ENCODE data around the gene SLC47A2. TPM values are rescaled to one million over a fixed set of nuclear protein-coding genes. Genes with fewer than 3 reads are reported as not detected.

The SLC47A2 gene
- total and polyA plus RNA-seq, 2 of the 13 experiments (the other 11 are each of a cell fraction or from before 2014, with no cell fraction given) = 0.04 TPM; not detected in 1

DNA sequence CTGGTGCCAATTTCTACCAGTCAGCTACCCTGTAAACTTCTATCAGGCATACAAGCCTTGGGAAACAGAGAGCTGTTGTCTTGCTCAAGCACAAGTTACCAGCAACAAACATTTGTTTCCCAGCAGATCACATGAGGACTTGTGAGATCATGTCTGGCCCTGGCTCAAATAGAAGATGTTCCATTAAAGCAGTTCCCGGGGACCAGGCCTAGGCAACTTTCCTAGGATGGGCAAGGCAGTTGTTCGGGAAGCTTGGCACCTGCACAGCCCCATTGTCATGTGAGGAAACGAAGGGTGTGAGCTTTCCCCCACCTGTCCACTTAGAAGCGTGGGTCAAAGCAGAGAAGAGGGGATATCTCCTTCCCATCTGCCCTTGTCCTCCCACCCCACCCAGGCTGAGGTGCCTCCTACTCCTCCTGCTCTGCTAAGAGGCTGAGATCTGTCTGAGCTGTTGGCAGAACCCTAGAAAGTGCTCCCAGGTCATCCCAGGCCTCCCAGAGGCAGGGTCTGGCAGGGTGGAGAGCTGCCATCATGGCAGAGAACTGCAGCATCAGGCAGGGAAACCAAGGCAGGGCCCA is 11.2 kb upstream of the SLC47A2 start (continued):
- no peak for TF ChIP-seq ZNF839 (CRISPR knock-in tag; IDR thresholded peaks at IDR 0.05; ENCODE audit: borderline replicate concordance)
- no peak for TF ChIP-seq ZNF749 (CRISPR knock-in tag; IDR thresholded peaks at IDR 0.05; ENCODE audit: borderline replicate concordance)
- TF ChIP-seq, protein P1, sequence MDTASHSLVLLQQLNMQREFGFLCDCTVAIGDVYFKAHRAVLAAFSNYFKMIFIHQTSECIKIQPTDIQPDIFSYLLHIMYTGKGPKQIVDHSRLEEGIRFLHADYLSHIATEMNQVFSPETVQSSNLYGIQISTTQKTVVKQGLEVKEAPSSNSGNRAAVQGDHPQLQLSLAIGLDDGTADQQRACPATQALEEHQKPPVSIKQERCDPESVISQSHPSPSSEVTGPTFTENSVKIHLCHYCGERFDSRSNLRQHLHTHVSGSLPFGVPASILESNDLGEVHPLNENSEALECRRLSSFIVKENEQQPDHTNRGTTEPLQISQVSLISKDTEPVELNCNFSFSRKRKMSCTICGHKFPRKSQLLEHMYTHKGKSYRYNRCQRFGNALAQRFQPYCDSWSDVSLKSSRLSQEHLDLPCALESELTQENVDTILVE (CRISPR knock-in tag; IDR thresholded peaks at IDR 0.05) = no peak
- TF ChIP-seq MYNN (CRISPR knock-in tag; IDR thresholded peaks at IDR 0.05; ENCODE audit: low read depth) = no peak
- TF ChIP-seq HMG20B (CRISPR knock-in tag; conservative IDR thresholded peaks at IDR 0.05) = no peak
- no peak for TF ChIP-seq FOXK2 (IDR thresholded peaks at IDR 0.05)
- no peak for TF ChIP-seq KDM5A (IDR thresholded peaks at IDR 0.05; ENCODE audit: borderline replicate concordance, low read length)
- TF ChIP-seq WIZ (CRISPR knock-in tag; IDR thresholded peaks at IDR 0.05) = no peak
- no peak for TF ChIP-seq ZNF589 (CRISPR knock-in tag; conservative IDR thresholded peaks at IDR 0.05)
- TF ChIP-seq, protein P2, sequence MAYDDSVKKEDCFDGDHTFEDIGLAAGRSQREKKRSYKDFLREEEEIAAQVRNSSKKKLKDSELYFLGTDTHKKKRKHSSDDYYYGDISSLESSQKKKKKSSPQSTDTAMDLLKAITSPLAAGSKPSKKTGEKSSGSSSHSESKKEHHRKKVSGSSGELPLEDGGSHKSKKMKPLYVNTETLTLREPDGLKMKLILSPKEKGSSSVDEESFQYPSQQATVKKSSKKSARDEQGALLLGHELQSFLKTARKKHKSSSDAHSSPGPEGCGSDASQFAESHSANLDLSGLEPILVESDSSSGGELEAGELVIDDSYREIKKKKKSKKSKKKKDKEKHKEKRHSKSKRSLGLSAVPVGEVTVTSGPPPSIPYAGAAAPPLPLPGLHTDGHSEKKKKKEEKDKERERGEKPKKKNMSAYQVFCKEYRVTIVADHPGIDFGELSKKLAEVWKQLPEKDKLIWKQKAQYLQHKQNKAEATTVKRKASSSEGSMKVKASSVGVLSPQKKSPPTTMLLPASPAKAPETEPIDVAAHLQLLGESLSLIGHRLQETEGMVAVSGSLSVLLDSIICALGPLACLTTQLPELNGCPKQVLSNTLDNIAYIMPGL (CRISPR knock-in tag; IDR thresholded peaks at IDR 0.05; ENCODE audit: borderline replicate concordance in 1 of 2, low read depth in 1 of 2) = no peak
- TF ChIP-seq, protein P3, sequence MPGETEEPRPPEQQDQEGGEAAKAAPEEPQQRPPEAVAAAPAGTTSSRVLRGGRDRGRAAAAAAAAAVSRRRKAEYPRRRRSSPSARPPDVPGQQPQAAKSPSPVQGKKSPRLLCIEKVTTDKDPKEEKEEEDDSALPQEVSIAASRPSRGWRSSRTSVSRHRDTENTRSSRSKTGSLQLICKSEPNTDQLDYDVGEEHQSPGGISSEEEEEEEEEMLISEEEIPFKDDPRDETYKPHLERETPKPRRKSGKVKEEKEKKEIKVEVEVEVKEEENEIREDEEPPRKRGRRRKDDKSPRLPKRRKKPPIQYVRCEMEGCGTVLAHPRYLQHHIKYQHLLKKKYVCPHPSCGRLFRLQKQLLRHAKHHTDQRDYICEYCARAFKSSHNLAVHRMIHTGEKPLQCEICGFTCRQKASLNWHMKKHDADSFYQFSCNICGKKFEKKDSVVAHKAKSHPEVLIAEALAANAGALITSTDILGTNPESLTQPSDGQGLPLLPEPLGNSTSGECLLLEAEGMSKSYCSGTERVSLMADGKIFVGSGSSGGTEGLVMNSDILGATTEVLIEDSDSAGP (CRISPR knock-in tag; IDR thresholded peaks at IDR 0.05; ENCODE audit: borderline replicate concordance) = peak; percentile 35; the same call in 1 of the 2 replicates
- TF ChIP-seq, protein P4, sequence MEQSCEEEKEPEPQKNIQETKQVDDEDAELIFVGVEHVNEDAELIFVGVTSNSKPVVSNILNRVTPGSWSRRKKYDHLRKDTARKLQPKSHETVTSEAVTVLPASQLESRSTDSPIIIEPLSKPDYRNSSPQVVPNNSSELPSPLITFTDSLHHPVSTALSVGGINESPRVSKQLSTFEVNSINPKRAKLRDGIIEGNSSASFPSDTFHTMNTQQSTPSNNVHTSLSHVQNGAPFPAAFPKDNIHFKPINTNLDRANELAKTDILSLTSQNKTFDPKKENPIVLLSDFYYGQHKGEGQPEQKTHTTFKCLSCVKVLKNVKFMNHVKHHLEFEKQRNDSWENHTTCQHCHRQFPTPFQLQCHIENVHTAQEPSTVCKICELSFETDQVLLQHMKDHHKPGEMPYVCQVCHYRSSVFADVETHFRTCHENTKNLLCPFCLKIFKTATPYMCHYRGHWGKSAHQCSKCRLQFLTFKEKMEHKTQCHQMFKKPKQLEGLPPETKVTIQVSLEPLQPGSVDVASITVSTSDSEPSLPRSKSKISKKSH (CRISPR knock-in tag; IDR thresholded peaks at IDR 0.05; ENCODE audit: borderline replicate concordance) = peak; percentile 35; the same call in 1 of the 2 replicates
- TF ChIP-seq, protein P5, sequence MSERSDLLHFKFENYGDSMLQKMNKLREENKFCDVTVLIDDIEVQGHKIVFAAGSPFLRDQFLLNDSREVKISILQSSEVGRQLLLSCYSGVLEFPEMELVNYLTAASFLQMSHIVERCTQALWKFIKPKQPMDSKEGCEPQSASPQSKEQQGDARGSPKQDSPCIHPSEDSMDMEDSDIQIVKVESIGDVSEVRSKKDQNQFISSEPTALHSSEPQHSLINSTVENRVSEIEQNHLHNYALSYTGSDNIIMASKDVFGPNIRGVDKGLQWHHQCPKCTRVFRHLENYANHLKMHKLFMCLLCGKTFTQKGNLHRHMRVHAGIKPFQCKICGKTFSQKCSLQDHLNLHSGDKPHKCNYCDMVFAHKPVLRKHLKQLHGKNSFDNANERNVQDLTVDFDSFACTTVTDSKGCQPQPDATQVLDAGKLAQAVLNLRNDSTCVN (CRISPR knock-in tag; IDR thresholded peaks at IDR 0.05; ENCODE audit: borderline replicate concordance) = no peak
- no peak for TF ChIP-seq ZNF709 (CRISPR knock-in tag; IDR thresholded peaks at IDR 0.05)
- TF ChIP-seq NPAS2 (CRISPR knock-in tag; IDR thresholded peaks at IDR 0.05; ENCODE audit: borderline replicate concordance) = no peak
- no peak for TF ChIP-seq ZKSCAN1 (IDR thresholded peaks at IDR 0.05; ENCODE audit: low read length)
- TF ChIP-seq, protein P6, sequence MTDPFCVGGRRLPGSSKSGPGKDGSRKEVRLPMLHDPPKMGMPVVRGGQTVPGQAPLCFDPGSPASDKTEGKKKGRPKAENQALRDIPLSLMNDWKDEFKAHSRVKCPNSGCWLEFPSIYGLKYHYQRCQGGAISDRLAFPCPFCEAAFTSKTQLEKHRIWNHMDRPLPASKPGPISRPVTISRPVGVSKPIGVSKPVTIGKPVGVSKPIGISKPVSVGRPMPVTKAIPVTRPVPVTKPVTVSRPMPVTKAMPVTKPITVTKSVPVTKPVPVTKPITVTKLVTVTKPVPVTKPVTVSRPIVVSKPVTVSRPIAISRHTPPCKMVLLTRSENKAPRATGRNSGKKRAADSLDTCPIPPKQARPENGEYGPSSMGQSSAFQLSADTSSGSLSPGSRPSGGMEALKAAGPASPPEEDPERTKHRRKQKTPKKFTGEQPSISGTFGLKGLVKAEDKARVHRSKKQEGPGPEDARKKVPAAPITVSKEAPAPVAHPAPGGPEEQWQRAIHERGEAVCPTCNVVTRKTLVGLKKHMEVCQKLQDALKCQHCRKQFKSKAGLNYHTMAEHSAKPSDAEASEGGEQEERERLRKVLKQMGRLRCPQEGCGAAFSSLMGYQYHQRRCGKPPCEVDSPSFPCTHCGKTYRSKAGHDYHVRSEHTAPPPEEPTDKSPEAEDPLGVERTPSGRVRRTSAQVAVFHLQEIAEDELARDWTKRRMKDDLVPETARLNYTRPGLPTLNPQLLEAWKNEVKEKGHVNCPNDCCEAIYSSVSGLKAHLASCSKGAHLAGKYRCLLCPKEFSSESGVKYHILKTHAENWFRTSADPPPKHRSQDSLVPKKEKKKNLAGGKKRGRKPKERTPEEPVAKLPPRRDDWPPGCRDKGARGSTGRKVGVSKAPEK (CRISPR knock-in tag; IDR thresholded peaks at IDR 0.05; ENCODE audit: borderline replicate concordance) = no peak
